GM21526 (cell line): ENCODE results near the gene RPL41.
"Not testable (repeated sequence)": the region's sequence is repeated elsewhere in the genome, so short reads cannot be mapped to it uniquely, and the experiment has no call there.

Source experiments
- ATAC-seq: cut with Tn5 transposase; IDR thresholded peaks from one replicate; pipeline ENCODE4 v1.9.1; 2021; ENCODE audit warnings: moderate library complexity; ENCODE audit not compliant: unreplicated experiment, low FRiP score

Gene RPL41

GRCh38 chr12:56102683-56103065 is 13.8 kb upstream of the RPL41 start:
- ATAC-seq: no peak

- no peak for ATAC-seq
These were observed 13.2 kb upstream of the RPL41 start for GRCh38 chr12:56103066-56103711.

GRCh38 chr12:56103823-56104108 is 12.7 kb upstream of the RPL41 start:
- ATAC-seq: no peak

GRCh38 chr12:56104109-56104814 is 12.2 kb upstream of the RPL41 start, which contains the start of gene PA2G4:
TSS of gene PA2G4 (plus strand) at chr12:56104559. CDS start at chr12:56104738, 179 bp downstream.
- peak; percentile 92 for ATAC-seq

- peak; percentile 11 for ATAC-seq
These were observed 11.4 kb upstream of the RPL41 start for GRCh38 chr12:56104815-56105608.

- ATAC-seq: no peak
These were observed 10.9 kb upstream of the RPL41 start for GRCh38 chr12:56105609-56105902.

- no peak for ATAC-seq
These were observed 9.2 kb upstream of the RPL41 start for GRCh38 chr12:56107242-56107641.

GRCh38 chr12:56110571-56110970 is 5.9 kb upstream of the RPL41 start:
- ATAC-seq: no peak

GRCh38 chr12:56114084-56114483 is 2.3 kb upstream of the RPL41 start:
- ATAC-seq: no peak

- no peak for ATAC-seq
These were observed 1.1 kb upstream of the RPL41 start for GRCh38 chr12:56115329-56115728.

- not testable (repeated sequence) for ATAC-seq
These were observed 761 bp downstream of the RPL41 start for GRCh38 chr12:56117082-56117706.

- ATAC-seq: peak; percentile 73
These were observed 1.6 kb downstream of the RPL41 start, which contains the start of gene ZC3H10 for GRCh38 chr12:56117778-56118687. TSS of gene ZC3H10 (plus strand) at chr12:56118266. CDS start at chr12:56120563, 2,297 bp downstream.

GRCh38 chr12:56118688-56119357 is 2.4 kb downstream of the RPL41 start:
- ATAC-seq: peak; percentile 5

- no peak for ATAC-seq
These were observed 2.9 kb downstream of the RPL41 start for GRCh38 chr12:56119361-56119796.

GRCh38 chr12:56120158-56120846 is 3.9 kb downstream of the RPL41 start:
- ATAC-seq: no peak

- no peak for ATAC-seq
These were observed 4.9 kb downstream of the RPL41 start for GRCh38 chr12:56121204-56121870.

- no peak for ATAC-seq
These were observed 6.2 kb downstream of the RPL41 start for GRCh38 chr12:56122637-56123036.

GRCh38 chr12:56124133-56124532 is 7.7 kb downstream of the RPL41 start:
- no peak for ATAC-seq
